ENCODE results near the gene RGS7BP.
"Not testable (repeated sequence)": the region's sequence is repeated elsewhere in the genome, so short reads cannot be mapped to it uniquely, and the experiment has no call there.

Gene RGS7BP

GRCh38 chr5:64532657-64533056, 26.8 kb downstream of the RGS7BP start:
- no peak overlapping the region for H3K4me3 ChIP-seq (replicated peaks in 1 of 2; ENCODE audit: low read depth in 2 of 2, low read length in 2 of 2)
- no peak for DNase-seq (ENCODE audit: low read depth in 2 of 2)
- no peak for TF ChIP-seq CTCF (IDR thresholded peaks at IDR 0.05; ENCODE audit: low read depth, low read length)

GRCh38 chr5:64534033-64534432, 28.2 kb downstream of the RGS7BP start:
- TF ChIP-seq CTCF (IDR thresholded peaks at IDR 0.05; ENCODE audit: low read depth, low read length): no peak
- H3K4me3 ChIP-seq (replicated peaks in 1 of 2; ENCODE audit: low read depth in 2 of 2, low read length in 2 of 2): no peak overlapping the region
- no peak for DNase-seq (ENCODE audit: low read depth in 2 of 2)

- no peak overlapping the region for H3K4me3 ChIP-seq (replicated peaks in 1 of 2; ENCODE audit: low read depth in 2 of 2, low read length in 2 of 2)
- DNase-seq (ENCODE audit: low read depth in 2 of 2): no peak
- no peak for TF ChIP-seq CTCF (IDR thresholded peaks at IDR 0.05; ENCODE audit: low read depth, low read length)
Observed at GRCh38 chr5:64557911-64558310, 52.1 kb downstream of the RGS7BP start.

GRCh38 chr5:64558641-64559040, 52.8 kb downstream of the RGS7BP start:
- not testable (repeated sequence) for DNase-seq (ENCODE audit: low read depth in 2 of 2)

GRCh38 chr5:64566310-64566916, 60.6 kb downstream of the RGS7BP start:
- TF ChIP-seq CTCF (IDR thresholded peaks at IDR 0.05; ENCODE audit: low read depth, low read length): no peak
- no peak for DNase-seq (ENCODE audit: low read depth in 2 of 2)
- no peak overlapping the region for H3K4me3 ChIP-seq (replicated peaks in 1 of 2; ENCODE audit: low read depth in 2 of 2, low read length in 2 of 2)

More at GRCh38 chr5:64558641-64559040, 52.8 kb downstream of the RGS7BP start:
- H3K4me3 ChIP-seq (replicated peaks in 1 of 2; ENCODE audit: low read depth in 2 of 2, low read length in 2 of 2): not testable (repeated sequence)

- no peak for TF ChIP-seq CTCF (IDR thresholded peaks at IDR 0.05; ENCODE audit: low read depth, low read length)
- H3K4me3 ChIP-seq (replicated peaks in 1 of 2; ENCODE audit: low read depth in 2 of 2, low read length in 2 of 2): no peak overlapping the region
- no peak for DNase-seq (ENCODE audit: low read depth in 2 of 2)
Observed at GRCh38 chr5:64569858-64570257, 64.0 kb downstream of the RGS7BP start.

GRCh38 chr5:64570395-64570996, 64.7 kb downstream of the RGS7BP start:
- DNase-seq (ENCODE audit: low read depth in 2 of 2): no peak
- no peak for TF ChIP-seq CTCF (IDR thresholded peaks at IDR 0.05; ENCODE audit: low read depth, low read length)
- no peak overlapping the region for H3K4me3 ChIP-seq (replicated peaks in 1 of 2; ENCODE audit: low read depth in 2 of 2, low read length in 2 of 2)

Data from cardiac fibroblast (primary cell).